Fibroblast of pulmonary artery (primary cell): ENCODE data around the gene GHRHR.
A peak's percentile ranks its signal among the peaks of the same experiment; 100 is the strongest.

Experiments
- DNase-seq: peaks from one replicate; pipeline ENCODE4 v3.0.0-alpha.2; 2010; ENCODE audit warnings: low read depth
- H3K4me3 ChIP-seq: replicated peaks from 2 replicates; pipeline ENCODE4 v1.5.1; 2011; ENCODE audit warnings: low read depth, mild to moderate bottlenecking, control low read depth, low read length, moderate library complexity
- CTCF ChIP-seq: IDR thresholded peaks from 2 replicates; pipeline ENCODE4 v1.5.1; 2011; ENCODE audit warnings: mild to moderate bottlenecking, control low read depth, low read length, inconsistent platforms; ENCODE audit errors: missing control alignments

The GHRHR gene

GRCh38 chr7:30917216-30917893, 46.4 kb upstream of the GHRHR start:
- no peak for TF ChIP-seq CTCF
- H3K4me3 ChIP-seq: no peak overlapping the region
- no peak for DNase-seq

DNA sequence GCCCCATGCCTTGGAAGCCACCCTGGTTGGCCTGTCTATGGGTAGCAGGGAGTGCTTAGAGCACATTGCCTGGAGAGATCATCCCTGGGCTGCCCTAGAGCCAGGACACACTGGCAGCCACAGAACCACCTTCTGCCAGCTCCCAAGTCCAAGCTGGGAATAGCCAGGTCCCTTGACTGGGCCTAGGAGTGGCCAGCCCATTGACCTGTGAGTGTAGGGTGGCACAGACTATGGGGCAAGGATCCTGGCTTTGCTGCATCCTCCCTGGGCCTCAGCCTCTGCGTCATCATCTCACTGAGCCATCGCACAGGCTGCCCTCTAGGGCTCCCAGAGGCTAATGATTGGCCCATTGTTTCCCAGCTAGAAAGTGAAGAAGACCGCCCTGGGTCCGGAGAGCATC, 45.1 kb upstream of the GHRHR start:
- DNase-seq: no peak
- no peak overlapping the region for H3K4me3 ChIP-seq
- no peak for TF ChIP-seq CTCF

DNA sequence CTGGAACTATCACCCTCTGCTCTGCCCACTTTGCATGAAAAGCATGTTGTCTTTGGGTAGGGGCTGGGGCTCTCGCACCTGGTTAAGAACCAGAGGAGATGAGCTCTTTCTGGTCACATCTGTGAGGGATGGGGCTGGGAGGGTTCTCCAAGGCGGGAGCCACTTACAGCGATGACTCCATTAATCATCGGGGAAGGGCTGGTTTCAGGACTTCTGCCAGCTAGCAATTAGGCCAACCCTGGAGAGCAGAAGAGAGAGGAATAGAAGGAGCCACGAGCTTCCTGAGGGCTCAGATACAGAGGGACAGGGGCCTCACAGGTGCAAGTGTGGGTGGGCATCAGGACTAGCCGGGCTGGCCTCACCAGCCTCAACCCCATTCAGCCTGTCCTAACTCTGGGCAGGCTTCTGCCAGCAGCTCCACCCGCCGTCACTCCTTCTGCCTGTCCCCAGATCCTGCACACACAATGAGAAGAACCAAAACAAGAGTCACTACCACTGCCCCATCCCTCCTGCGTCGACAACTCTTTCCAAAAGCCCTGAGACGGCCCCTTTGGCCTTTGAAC, 43.7 kb upstream of the GHRHR start:
- no peak for DNase-seq

DNA sequence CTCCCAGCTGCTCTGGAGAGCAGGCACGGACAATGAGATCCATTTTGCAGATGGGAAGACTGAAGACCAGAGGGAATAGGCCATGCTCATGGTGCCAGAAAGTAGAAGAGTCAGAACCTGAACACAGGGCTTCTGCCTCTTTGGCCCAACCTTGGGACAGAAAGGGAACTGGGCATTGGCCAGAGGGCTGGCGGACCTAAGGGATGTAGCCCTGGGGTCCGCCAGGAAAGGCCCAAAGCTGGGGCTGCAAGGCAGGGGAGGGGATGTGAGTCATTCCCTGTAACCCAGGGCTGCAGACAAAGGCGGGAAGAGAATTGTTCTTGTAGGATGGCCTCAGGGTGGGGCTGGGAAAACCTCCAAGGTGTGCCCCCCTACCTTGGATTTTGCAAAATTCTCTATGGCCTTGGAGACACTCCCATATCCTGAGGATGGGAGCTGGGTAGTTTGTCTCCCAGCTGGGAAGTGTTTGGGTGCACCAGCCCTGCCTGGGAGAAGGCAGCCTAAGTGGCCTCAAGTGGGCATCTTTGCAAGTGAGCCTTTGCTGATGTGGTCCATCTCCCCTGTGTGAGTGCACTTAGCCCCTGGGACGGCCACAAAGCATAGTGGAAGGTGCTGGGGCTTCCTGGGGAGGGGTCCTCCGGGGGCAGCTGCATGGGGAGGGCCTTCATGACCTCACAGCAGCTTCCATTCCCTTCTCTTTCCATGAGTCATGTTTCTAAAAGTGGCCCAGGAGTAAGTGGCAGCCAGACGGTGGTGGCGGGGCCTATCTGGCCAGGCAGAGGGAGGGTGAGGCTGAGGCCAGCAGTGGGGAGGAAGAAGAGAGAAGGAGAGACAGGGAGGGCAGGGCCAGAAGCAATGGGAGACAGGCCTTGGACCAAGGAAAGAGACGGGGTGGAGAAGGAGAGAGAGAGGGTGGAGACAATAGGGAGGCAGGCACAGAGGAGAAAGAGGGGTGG, 42.9 kb upstream of the GHRHR start:
- no peak for TF ChIP-seq CTCF
- H3K4me3 ChIP-seq: no peak overlapping the region
- peak; percentile 51 for DNase-seq

More for the DNA sequence above, 43.7 kb upstream of the GHRHR start:
- TF ChIP-seq CTCF: no peak
- H3K4me3 ChIP-seq: no peak overlapping the region

DNA sequence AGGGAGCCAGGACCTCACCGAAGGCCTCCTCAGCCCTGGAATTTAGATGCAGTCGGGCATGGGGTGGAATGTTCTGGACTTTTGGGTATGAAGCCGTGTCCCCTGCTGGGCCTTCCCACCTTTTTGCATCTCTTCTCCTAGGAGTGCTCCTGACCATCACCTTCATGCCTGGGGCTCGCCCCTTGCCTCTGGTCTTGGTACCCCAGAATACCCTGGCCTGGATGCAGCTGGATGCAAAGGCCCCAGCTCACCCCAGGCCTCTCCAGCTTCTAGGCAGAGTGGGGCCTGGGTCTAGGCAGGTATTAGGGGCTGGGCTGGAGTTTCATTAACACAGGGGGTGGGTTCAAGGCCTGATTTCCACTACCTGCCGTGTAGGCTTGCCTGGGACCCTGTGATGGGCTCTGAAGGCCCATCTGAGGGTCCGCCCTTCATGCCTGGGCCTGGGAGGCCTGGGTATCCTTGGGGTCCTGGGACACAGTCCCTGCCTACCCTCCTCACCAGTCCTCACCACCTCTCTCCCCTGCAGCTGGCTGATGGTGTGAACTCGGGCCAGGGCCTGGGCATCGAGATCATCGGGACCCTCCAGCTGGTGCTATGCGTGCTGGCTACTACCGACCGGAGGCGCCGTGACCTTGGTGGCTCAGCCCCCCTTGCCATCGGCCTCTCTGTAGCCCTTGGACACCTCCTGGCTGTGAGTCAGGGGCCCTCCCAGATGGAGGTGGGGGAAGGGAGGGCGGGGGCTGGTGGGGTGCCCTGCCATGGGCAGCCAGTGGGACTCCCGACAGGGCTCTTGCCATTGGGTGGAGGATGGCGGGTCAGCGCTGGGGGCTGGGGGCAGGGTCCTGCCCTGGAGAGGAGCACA, 42.0 kb upstream of the GHRHR start:
- TF ChIP-seq CTCF: no peak
- no peak overlapping the region for H3K4me3 ChIP-seq
- DNase-seq: no peak

DNA sequence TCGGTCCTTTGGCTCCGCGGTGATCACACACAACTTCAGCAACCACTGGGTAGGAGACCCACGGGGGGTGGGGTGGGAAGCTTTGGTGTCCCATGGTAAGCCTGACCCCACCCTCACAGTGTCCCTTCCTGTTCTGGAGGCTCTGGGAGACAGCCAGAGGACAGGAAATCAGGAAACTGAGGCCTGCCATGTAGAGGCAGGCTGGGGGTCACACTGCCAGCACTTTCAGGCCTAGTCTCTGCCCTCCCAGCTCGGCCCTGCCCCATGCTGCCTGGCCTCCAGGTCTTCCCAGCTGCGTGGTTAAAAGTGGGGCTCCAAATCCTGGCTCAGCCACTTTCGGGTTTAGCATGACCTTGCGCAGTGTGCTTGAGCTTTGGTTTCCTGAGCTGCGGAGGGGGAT, 41.2 kb upstream of the GHRHR start:
- DNase-seq: no peak
- no peak overlapping the region for H3K4me3 ChIP-seq
- no peak for TF ChIP-seq CTCF
